Bone marrow (tissue), 2 donors: Measurements from ENCODE around the gene CLHC1.
A peak's percentile ranks its signal among the peaks of the same experiment; 100 is the strongest.
"Not testable (repeated sequence)": the region's sequence is repeated elsewhere in the genome, so short reads cannot be mapped to it uniquely, and the experiment has no call there.

Source experiments
- DNase-seq, 2 donors: peaks; one replicate each; lab custom pipeline; 2025; lab: John Stamatoyannopoulos, UW

Gene CLHC1

GRCh38 chr2:55134316-55134706 is 97.8 kb downstream of the CLHC1 start:
- DNase-seq, result no peak

- DNase-seq, result peak; percentile 26 to 74
Observed at GRCh38 chr2:55133467-55134315, 98.4 kb downstream of the CLHC1 start.

GRCh38 chr2:55130849-55131248 is 101.2 kb downstream of the CLHC1 start:
- no peak for DNase-seq

GRCh38 chr2:55126643-55127042 is 105.5 kb downstream of the CLHC1 start:
- not testable (repeated sequence) for DNase-seq
